ENCODE measurements around the gene FRMD7.

- TF ChIP-seq CTCF (IDR thresholded peaks at IDR 0.05) (no peak), POLR2A (IDR thresholded peaks at IDR 0.05) (no peak)
Measured at GRCh38 chrX:132077414-132077813, 50.4 kb downstream of the FRMD7 start.
